Astrocyte (in vitro differentiated cells and primary cell): Measurements from ENCODE around the gene LCAT.

ENCODE experiments used
- EZH2 ChIP-seq: IDR thresholded peaks from 2 replicates; pipeline ENCODE4 v1.6.1; 2012; ENCODE audit warnings: mild to moderate bottlenecking, low read length, inconsistent platforms; ENCODE audit not compliant: insufficient read depth
- TF ChIP-seq, protein P1 (sequence below): IDR thresholded peaks from 2 replicates; pipeline ENCODE4 v1.5.1; 2011; ENCODE audit warnings: low read depth, mild to moderate bottlenecking, inconsistent platforms, low read length, moderate library complexity; ENCODE audit not compliant: insufficient read depth

DNA sequence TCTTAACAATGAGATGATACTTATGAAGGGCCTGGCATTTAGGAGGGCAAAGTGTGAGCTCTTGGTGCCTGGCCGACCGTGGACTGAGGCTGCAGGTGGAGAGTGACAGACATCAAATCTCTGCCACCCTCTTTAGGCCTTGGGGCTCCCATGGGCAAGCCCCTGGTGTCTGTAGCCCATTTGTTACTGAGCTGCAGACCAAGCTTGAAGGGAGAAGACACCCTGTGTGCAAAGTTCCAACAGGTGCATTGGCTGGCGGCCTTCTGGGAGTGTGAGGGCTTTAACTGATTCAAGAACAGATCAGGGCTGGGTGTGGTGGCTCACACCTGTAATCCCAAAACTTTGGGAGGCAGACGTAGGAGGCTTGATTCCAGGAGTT, 11.5 kb downstream of the LCAT start:
- TF ChIP-seq, protein P1, sequence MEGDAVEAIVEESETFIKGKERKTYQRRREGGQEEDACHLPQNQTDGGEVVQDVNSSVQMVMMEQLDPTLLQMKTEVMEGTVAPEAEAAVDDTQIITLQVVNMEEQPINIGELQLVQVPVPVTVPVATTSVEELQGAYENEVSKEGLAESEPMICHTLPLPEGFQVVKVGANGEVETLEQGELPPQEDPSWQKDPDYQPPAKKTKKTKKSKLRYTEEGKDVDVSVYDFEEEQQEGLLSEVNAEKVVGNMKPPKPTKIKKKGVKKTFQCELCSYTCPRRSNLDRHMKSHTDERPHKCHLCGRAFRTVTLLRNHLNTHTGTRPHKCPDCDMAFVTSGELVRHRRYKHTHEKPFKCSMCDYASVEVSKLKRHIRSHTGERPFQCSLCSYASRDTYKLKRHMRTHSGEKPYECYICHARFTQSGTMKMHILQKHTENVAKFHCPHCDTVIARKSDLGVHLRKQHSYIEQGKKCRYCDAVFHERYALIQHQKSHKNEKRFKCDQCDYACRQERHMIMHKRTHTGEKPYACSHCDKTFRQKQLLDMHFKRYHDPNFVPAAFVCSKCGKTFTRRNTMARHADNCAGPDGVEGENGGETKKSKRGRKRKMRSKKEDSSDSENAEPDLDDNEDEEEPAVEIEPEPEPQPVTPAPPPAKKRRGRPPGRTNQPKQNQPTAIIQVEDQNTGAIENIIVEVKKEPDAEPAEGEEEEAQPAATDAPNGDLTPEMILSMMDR = no peak
- TF ChIP-seq EZH2 = no peak
